GM12801 (cell line): ENCODE data around the gene SINHCAF.

ENCODE experiments used
- TF ChIP-seq, protein P1 (sequence below): IDR thresholded peaks from one replicate; pipeline ENCODE4 v1.5.1; 2011; ENCODE audit warnings: control low read depth; ENCODE audit not compliant: insufficient read length; ENCODE audit errors: extremely low read depth

SINHCAF gene

DNA sequence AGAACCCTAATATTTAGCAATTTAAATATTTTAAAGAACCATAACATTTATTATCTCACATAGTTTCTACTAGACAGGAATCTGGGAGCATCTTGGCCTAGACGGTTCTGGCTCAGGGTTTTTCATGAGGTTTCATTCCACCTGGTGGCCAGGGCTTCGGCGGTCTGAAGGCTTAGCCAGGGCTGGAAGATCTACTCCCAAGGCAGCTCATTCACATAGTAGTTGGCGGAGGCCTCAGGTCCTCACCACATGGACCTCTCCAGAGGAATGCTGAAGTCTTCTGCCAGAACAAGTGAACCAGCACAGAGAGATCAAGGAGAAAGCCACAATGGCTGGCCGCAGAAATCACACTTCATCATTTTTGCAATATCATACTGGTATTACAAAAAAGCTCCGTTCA is 68.2 kb downstream of the SINHCAF start:
- TF ChIP-seq, protein P1, sequence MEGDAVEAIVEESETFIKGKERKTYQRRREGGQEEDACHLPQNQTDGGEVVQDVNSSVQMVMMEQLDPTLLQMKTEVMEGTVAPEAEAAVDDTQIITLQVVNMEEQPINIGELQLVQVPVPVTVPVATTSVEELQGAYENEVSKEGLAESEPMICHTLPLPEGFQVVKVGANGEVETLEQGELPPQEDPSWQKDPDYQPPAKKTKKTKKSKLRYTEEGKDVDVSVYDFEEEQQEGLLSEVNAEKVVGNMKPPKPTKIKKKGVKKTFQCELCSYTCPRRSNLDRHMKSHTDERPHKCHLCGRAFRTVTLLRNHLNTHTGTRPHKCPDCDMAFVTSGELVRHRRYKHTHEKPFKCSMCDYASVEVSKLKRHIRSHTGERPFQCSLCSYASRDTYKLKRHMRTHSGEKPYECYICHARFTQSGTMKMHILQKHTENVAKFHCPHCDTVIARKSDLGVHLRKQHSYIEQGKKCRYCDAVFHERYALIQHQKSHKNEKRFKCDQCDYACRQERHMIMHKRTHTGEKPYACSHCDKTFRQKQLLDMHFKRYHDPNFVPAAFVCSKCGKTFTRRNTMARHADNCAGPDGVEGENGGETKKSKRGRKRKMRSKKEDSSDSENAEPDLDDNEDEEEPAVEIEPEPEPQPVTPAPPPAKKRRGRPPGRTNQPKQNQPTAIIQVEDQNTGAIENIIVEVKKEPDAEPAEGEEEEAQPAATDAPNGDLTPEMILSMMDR: no peak

DNA sequence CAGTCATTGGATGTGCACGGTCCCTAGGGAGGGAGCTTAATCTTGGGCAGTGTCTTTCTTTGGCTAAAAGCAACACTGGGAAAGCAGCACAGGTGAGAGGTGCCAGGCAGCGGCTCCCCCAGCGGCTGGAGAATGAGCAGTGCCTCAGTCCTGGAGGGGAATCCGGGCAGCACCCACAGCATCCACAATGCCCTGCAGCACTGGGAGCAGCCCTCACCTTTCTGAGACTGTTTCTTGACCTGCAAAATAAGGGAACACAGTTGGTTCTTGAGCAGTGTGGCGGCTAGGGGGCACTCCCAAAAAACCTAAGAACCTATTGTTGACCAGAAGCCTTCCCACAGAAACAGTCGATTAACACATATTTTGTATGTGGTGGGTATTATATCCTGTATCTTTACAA is 75.8 kb downstream of the SINHCAF start:
- TF ChIP-seq, protein P1: no peak

DNA sequence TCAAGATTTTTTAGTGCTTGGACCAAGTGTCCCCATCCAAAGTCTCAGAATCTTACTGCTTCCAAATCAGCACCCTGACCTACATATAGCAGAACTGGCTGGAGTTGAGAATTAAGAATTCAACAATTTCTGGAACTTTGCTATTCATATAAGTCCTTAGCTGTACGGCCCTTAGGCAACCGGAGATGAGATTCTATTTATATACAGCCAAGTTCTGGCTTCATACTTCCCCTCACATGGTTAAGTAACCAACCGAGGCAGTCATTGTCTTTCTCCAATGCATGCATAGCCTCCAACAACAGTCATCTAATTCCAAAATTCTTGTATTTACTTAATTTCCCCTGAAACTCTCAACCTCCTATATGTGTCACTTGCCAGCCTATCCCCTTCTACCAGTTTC is 76.6 kb downstream of the SINHCAF start:
- TF ChIP-seq, protein P1: no peak

DNA sequence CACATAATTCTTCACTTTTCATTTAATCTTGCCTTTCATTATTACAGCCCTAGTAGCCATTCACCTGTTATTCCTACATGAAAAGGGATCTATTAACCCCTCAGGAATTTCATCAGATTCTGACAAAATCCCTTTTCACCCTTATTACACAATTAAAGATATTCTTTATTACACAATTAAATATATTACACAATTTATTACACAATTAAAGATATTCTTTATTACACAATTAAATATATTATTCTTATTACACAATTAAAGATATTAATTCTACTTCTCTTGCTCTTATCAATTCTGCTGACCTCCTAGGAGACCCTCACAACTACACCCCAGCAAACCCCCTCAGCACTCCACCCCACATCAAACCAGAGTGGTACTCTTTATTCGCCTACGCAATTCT is 77.1 kb downstream of the SINHCAF start:
- TF ChIP-seq, protein P1: no peak

DNA sequence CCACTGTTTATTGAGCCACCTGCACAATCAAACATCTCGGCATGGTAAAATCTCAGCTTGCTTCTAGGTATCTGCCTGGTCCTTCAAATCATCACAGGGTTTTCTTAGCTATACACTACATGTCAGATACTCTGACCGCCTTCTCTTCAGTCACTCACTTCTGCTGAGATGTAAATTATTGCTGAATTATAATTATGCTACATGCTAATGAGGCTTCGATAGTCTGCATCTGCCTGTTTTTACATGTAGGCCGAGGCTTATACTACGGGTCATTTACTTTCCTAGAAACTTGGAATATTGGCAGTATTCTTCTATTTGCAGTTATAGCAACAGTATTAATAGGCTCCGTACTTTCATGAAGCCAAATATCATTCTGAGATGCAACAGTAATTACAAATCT is 77.6 kb downstream of the SINHCAF start:
- TF ChIP-seq, protein P1: no peak

DNA sequence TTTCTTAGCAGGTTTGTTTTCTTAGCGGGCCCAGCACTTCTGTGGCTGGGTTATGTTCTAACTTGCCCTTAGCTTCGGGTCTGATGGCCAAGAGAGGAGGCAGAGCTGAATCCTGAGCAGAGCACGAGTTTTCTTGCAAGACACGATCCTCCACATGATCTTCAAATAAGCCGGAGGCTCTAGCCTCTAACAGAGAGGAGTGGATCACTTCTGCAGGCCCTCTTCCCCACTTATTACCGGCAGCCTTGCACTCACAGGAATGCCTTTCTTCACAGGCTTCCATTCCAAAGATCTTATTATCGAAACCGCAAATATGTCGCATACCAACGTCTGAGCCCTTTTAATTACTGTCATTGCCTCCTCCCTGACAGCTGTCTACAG is 79.5 kb downstream of the SINHCAF start:
- TF ChIP-seq, protein P1: no peak

DNA sequence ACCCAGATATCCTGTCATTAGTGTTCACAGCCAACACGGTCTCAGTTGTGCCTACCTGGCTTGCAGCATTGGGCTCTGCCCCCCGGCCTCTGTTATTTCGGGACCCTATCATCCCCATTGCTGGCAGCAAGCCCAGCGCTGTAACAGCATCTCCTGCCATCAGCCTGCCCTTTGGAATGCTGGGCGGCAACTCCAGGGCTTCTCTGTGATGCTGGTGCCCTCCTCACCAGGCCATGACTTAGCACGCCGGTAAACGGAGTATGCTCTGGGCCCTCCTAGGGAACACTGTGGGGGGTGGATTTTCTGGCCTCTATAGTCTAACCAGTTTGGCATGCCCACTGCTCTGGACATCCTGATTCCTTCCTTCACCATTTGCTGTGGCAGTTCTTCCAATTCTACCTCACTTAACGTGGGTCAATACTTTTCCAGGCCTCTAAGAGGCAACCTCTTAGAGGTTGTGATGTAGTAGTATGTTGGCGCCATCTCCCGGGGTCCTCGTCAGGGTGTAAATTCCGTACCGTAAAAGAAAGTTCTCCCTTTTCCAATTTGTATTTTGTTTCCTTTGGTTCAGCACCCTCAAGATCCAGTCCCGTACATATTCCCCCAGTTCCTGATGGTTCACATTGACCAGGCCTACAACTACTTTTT is 80.0 kb downstream of the SINHCAF start:
- TF ChIP-seq, protein P1: no peak
